HG02973 (cell line): ENCODE results near the gene HGFAC.

ENCODE experiments used
- ATAC-seq: cut with Tn5 transposase; IDR thresholded peaks from one replicate; pipeline ENCODE4 v1.9.1; 2021; ENCODE audit warnings: moderate library complexity; ENCODE audit not compliant: unreplicated experiment

HGFAC gene

DNA sequence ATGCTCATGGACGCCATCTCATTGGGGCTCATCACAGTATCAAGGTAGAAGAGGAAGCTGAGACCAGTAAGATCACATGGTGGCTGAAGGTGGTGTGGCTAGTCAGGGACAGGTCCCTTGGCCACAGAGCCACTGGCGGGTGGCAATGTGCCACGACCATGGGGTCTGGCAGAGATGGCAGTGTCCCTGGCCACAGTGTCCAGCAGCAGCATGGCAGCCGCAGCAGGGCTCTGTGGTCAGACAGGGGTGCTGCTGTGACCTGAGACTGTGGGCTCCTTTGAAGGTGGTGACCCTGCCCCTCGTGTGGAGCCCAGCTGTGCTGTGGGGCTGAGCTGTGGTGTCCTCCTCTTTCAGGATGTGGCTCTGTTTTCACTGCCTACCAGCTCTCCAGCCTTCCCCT lies 19.2 kb downstream of the HGFAC start:
- no peak for ATAC-seq

DNA sequence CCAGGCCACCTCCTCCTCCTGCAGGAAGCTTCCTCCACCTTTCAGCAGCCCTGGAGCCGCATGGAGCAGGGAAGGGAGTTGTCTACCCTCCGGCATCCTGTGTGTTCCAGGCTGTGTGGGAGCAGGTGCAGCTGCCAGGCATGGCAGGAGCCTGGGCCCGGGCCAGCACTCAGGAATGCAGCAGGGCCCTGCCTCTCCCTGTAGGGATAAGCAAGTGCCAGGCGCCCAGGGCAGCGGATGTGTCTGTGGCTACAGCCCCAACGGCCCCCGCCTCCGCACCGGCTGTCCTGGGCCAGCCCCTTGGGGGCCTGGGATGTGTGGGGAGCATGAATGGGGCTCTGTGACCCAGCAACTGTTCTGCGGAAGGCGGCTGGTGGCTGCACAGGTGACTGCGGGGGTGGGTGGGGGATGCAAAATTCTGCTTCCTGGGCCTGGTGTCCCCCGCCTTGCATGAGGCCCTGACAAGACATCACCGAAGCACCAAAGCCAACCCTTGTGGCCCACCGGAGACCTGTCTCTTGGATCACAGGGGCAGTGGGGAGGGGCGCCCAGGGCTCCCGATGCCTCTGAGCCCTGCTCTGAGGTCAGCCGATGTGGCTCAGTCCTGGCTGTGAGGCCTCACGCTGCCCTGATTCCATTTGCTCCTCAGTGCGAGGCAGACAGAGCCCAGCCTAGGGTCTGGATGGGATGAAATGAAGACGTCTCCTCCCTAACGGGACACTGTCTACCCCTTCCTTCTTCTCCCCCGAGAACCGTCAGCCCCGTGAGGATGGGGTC lies 19.9 kb downstream of the HGFAC start:
- no peak for ATAC-seq

DNA sequence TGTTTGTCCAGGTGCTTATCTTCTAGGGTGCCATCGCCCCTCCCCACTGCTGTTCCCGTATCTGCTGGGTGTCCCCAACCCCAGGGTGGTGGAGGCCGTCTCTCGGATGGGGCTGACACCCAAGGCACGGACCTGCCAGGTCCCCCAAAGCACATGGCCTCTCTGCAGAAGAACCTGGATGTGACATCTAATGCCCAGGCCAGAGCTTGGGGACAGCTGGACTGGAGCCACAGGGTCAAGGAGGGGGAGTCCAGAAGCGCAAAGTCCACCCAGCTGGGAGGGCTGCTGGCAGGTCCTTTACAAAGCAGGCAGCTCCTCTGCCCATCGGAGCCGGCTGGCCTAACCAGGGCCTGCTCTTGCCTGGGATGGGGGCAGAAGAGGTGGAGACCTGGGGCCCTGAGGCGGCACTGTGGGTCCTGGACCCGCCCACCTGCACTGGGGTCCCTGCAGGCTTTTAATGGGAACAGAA lies 20.6 kb downstream of the HGFAC start:
- ATAC-seq = no peak

DNA sequence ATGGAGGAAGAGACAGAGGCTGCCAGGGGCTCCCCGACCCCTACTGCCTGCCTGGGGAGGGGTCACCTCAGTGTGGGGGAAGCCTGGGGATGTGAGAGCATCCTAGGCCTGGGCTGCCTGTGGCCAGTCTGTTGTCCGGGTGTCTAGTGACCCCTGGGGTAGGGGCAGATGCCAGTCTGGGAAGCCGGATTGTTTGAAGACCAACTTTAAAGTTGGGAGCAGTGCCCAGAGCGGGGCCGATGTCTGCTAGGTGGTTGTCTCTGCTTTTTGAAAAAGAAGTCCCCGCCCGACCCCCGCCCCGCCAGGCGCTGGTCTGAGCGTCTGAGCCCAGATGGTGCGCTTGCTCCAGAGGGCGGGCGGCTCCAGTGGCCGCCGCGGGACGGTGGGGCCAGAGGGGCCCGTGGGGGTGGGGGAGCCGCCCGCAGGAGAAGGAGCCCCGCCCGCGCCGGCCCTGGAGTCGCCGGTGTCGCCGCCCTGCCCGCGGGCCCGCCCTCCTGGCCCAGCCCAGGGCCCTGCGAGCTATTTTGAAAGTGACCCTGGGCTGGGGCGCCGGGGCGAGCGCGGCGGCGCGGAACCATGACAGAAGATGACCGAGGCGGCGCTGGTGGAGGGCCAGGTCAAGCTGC lies 21.1 kb downstream of the HGFAC start, which contains the start of gene DOK7:
TSS of gene DOK7 (plus strand) at position 517 of the 626 bp plus-strand sequence. CDS start at position 587, 70 bp downstream.
- no peak for ATAC-seq

DNA sequence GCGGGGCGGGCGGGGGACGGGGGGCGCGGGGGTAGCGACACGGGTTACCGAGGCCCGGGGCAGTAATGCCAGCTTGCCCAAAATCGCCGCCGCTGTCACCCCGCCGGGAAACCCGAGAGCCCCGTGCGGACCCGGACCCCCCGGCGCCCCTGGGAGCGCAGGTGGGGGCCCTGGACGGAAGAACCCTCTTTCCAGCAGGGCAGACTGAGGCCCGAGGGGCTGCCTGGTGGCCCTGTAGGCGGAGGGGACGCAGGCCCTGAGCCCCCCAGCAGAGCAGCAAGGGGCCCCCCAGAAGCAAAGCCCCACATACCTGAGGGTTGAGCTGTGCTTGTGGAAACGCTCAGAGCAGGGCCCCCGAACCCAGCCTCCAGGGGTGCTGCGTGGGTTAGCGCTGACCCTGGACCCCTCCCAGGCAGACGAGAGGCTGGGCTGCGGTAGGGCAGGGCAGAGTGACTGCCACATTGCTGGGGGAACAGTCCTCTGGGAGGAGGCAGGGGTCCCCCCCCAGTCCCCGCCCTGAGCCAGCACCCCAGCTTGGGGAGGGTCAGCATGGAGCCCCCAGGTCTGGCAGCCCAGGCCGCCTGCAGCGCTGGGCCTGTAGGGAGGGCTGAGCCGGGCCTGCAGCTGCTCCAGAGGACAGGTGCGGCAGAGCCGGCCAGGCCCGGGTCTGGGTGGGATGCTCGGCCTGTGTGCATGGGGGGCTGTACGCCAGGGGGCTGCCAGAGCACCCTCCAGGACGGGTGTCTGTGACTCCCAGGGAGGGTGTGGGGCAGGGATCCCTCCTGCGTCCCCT lies 22.0 kb downstream of the HGFAC start:
- ATAC-seq = no peak

DNA sequence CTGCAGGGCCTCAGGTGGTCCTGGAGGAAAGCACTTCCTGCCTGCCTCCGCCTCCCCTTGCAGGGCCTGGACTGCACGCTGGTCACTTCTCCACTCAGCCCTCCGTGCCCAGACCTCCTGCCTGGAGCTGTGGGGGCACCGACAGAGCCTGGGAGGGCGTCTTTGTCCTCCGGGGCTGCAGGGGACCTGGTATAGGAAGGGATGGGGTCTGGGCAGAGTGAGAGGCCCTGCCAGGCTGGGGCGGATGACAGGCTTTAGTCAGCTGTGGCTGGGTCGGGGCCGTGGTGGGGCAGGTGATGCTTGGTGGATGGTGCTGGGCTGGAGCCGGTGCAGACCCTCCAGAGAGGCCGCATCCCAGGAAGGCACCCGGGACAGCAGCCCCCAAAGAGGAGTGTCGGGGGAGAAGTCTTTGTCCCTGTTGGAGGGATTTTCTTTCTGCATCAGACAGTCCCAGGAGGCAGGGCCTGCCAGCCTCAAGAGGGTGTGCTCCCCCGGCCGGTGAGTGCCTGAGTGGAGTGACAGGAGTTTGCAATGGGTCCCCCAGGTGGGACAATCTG lies 22.7 kb downstream of the HGFAC start:
- ATAC-seq = no peak

DNA sequence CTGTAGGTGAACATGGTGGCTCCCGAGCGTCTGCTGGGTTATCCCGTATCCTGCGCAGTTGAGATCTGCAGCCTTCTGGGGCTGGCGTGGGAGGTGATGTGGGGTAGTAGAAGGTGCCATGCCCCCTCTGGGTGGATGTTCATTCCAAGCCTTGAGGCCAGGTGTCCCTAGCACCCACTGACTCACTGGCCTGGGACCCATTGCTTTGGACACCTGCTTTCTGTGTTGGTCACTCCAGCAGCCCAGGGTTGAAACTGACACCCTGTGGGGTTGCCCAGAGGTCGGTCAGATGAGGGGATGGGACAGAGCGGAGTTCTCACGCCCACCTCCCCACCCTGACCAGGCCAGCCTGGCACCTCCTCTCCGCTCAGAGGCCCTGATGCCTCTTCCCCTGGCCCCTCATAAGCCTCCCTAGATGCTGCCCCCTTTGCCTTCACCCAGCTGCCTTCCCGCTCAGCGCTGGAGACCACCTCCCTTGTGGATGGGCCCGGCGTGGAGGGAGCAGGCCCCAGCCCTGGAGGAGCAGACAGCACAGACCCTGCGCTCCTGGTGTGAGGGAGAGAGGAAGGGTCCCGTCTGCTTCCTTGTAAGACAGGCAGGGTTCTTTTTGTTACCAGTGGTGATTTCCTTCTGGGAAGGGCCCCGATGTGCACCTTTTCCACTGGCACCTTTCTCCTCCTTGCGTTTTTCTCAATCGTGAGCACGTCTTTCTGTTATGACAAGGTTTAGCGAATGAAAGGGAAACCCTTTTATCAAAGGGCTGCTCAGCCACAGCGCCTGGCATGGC lies 23.3 kb downstream of the HGFAC start:
- ATAC-seq = no peak

DNA sequence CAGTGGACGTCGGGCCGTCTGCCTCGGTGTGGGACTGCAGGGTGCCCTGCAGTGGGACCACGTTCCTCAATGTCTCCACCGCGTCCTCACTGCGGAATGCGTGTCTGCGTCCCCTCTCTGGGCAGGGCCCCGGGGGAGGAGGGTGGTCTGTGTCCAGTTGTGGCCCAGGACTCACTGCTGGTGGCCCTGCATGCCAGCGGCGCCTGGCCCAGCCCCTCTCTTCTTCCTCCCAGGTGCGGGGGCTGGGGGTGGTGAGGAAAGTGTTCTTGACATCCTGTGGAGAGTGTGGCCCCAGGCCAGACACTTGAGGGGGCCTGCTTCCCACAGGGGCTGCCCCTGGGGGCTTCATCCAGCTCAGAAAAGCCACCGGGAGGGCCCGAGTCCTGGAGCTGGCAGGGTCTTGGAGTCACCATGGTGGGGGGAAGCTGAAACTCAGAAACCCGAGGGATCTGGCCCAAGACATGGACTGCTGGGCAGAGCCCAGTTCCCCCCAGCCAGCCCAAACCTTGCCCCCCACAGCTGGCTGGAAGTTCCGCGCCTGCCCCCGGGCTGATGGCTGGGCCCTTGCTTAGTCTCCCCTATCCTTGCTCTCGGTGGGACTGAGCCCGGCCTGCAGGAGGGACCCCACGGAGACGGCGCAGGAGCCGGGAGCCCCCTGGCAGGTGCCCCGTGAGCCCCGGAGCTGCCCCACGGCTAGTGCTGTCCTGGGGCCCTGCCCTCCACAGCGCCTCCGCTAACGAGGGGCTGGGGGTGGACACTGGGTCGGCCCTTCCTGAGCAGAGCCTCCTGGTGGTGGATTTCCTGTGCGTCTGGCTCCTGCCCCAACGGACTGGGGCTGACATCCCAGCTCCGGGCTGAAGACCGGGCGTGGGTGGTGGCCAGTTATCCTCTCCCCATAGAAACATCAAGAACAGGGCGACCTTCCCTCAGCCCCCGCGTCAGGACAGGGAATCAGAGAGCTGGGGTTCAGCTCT lies 24.2 kb downstream of the HGFAC start:
- ATAC-seq = no peak

DNA sequence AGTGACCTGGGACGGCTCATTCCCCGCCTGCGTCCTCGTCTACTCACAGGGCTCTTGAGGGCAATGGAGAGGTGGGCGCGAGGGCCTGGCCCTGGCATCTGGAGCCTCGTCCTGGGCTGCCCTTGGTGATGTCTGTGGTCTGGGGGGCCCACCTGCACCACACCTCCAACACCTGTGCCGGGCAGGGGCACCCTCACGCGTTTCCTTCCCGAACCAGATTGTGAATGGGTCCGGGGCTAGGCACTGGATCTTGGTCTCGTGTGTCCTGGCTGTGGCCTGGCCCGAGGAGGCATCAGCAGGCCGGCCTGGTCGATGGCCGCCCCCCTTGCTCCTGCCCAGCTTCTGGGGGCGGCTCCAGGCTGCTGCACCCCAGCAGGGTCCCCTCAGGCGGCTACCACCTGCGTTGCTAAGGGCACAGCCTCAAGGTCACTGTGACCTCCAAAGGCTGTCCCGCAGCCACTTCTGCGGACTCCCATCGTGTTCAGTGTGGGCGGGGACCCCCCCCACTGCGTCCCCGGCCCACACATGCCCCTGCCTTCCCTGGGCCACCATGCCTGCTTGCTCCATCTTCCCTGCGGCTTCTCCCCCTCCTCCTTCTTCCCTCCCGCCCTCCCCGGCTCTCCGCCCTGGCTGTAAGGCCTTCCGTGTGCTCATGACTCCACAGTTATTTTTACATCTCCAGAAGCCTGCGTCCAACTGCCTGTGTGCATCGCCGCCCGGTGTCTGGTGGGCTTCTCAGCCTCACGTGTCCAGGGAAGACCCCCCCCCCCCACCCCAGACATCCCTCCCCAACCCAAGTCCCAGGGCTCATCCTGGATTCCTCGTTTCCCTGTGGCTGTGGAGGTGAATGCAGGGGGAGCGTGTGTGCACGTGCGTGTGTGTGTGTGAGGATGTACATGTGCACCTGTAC lies 25.2 kb downstream of the HGFAC start:
- ATAC-seq = no peak

DNA sequence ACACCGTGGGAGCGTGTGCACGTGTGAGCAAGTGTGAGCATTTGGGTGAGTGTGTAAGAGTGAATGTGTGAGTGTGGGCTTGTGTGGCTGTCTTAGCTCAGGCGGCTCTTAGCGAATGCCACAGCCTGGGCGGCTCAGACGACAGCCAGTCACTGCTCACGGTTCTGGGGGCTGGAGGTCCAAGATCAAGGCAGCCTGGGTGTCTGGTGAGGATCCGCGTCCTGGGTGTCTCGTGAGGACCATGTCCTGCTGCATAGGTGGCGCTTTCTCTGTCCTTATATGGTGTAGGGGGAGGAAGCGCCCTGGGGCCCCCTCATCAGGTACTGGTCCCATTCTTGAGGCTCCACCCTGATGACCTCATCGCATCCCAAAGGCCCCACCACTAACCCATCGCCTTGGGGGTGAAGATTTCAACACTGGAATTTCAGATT lies 25.8 kb downstream of the HGFAC start:
- no peak for ATAC-seq

DNA sequence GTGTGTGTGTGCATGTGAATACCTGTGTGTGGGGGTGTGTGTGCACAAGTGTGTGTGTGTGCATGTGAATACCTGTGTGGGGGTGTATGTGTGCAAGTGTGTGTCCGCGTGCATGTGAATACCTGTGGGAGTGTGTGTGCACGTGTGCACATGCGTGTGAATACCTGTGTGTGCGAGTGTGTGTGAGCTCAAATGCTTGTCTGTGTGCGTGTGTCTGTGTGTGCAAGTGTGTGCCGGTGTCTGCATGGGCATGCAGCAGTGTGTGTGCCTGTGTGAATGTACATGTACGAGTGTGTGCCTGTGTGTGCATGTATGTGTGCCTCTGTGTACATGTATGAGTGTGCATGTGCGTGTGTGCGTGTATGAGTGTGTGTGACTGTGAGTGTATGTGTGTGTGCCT lies 26.4 kb downstream of the HGFAC start:
- no peak for ATAC-seq

DNA sequence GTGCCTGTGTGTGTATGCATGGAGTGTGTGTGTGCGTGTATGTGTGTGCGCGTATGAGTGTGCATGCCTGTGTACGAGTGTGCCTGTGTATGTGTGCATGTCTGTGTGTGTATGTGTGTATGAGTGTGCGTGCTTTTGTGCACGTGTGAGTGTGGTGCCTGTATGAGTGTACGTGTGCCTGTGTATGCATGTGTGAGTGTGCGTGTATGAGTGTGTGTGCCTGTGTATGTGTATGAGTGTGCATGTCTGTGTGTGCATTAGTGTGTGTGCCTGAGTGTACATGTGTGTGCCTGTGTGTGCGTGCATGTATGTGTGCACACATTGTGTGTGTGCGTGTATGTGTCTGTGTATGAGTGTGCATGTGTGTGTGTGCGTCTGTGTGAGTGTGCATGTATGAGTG lies 27.0 kb downstream of the HGFAC start:
- no peak for ATAC-seq

DNA sequence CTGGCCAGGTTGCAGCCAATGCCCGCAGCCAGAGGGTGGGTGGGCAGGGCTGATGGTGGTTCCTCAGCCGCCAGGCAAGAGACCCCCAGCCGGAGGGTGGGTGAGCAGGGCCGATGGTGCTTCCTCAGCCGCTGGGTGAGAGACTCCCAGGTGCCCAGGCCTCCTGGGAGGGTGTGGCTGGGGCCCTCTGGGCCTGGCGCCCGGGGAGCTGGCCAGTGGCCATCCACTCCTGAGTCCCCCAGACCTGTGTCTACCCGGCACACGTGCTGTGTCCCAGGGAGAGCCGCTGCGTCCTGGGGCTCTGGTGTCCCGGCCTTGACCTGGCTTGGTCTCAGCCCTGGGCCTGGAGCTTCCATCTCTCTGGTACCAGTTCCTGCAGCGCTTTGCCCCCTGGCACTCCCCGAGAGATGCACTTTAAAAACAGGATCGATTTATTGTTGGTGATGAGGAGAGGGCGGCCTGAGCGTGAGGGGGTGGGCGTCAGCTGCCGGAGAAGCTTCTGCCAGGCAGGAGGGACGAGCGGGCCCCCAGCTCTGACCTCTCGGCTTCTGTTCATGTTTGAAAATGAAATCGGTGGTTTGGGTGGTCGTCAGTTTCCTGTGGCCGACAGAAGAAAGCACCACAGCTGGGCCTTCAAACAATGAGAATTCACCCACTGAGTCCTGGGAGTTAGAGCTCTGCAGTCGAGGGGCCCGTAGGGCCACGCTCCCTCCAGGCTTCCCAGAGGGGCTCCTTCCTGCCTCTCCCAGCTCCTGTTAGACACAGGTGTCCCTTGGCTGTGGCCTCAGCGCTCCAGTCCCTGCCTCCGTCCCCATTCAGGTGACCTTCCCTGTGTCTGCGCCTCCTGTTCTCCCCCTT lies 27.8 kb downstream of the HGFAC start:
- no peak for ATAC-seq

DNA sequence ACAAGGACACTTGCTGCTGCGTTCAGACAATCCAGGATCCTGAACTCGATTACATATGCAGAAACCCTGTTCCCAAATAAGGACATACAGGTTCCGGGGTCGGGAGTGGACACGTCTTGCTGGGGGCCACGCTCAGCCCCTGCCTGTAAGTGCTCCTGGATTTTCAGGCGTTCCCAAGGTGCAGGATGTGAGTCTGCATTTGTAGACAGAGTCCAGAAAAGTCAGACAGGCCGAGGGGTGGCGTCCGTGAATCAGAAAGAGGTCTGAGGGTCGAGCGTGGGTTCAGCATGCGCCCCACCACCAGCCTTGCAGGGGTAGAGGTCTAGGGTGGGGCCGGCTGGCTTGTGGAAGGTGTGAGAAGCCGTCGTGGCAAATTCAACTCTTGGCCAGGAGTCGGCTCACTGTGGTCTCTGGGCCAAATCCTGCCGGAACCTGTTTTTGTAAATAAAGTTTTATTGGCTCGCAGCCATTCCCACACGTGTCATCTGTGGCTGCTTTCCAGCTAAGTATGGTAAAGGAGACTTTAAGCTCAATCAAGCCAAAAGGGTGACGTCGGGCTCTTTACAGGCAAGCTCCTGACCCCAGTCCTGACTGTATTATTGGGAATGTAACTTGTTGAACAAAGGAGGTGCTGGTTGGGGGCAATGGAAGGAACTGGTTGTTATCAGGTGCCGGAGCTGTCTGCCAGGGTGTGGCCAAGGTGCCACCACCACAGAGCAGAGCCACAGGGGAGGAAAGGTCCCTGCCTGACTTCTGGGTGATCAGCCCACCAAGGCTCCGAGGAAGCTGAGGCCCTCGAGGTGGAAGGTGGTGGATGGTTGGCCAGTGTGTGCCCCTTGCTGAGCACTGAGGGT lies 28.7 kb downstream of the HGFAC start:
- no peak for ATAC-seq

DNA sequence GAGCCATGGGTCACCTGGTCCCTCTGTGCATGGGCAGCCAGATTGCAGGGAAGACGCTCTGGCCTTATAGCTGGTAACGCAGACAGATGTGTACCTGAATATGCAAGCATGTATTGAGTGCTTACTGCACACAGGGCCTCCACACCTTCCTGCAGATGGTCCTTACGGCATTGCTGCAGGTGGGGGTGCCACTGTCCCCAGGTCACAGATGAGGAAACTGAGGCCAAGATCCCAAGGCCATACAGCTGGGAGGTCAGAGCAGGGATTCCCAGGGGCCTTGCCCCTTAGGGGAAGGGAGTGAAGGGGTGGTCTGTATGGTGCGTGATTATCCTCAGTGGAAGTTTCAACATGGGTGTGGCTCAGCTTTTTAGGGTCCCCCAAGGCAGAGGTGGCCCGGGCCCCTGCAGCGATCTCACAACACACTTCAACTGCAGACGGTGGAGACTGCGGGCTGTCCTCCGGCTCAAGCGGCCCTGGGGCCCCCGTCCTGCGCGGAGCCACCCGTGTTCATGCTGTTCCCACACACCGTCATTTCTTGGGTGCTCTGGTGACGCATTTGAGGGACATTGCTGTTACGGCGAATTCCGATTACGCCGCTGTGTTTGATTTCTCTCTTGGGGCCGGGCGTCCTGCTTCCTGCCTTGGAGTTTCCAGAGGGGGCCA lies 29.5 kb downstream of the HGFAC start:
- no peak for ATAC-seq

DNA sequence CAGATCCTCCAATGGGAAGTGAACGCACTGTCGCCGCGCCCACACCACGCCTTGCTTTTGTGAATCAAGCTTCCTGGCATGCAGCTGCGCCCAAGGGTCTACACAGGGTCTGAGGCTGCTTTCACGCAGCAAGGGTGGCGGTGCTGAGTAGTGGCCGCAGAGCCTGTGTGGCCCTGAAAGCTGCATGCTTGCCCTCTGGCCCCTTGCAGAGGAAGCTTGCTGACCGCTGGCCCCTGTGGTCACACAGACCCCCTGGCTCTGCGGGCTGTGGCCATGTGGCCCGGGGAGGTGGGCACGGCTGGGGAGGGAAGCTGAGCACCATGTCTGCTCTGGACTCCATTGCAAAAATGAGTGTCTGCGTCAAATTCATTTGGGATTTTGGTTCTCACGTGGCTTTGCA lies 30.1 kb downstream of the HGFAC start:
- no peak for ATAC-seq
